ENCODE results near the gene CNOT6. TPM values are rescaled to one million over a fixed set of nuclear protein-coding genes. Genes with fewer than 3 reads are reported as not detected.

CNOT6 gene
- total and polyA plus RNA-seq, 10 of the 15 experiments (the other 5 are each of a cell fraction or from before 2014, with no cell fraction given) = 3.8 to 22.1 (median 12.1) TPM

- H3K4me3 ChIP-seq = no peak overlapping the region
- H3K9me3 ChIP-seq (replicated peaks; ENCODE audit: control insufficient read depth, insufficient read depth, low read length) = no peaks in the 10 kb centered on the region
- H3K9ac ChIP-seq (ENCODE audit: control insufficient read depth, insufficient read depth, low read length) = no peak overlapping the region
- H3K4me2 ChIP-seq (ENCODE audit: control insufficient read depth, insufficient read depth) = no peak overlapping the region
- no peak overlapping the region for H3K27ac ChIP-seq (ENCODE audit: control insufficient read depth, insufficient read depth)
- no peak overlapping the region for H2AFZ ChIP-seq (ENCODE audit: control insufficient read depth, low read depth, low read length)
- ChIA-PET RAD21 (ENCODE audit: unreplicated experiment) (no interaction called here), CTCF (no interaction called here), POLR2A (no interaction called here), SMC1A (ENCODE audit: uncharacterized antibody, unreplicated experiment) (no interaction called here)
- ATAC-seq = no peak
- no peaks in the 10 kb centered on the region for H4K20me1 ChIP-seq (ENCODE audit: control insufficient read depth, insufficient read depth)
- DNase-seq (ENCODE audit: low read depth, low spot score) = no peak
- H3K36me3 ChIP-seq (ENCODE audit: control insufficient read depth in 2 of 2, insufficient read depth in 2 of 2, low read length in 1 of 2) = no peaks in the 10 kb centered on the region
- no peaks in the 10 kb centered on the region for H3K4me1 ChIP-seq (ENCODE audit: control insufficient read depth, insufficient read depth, low read length)
- H3K27me3 ChIP-seq (replicated peaks in 1 of 2; ENCODE audit: control insufficient read depth in 2 of 2, insufficient read depth in 2 of 2, low read length in 1 of 2) = no peaks in the 10 kb centered on the region
- intact Hi-C loops (cut with micrococcal nuclease; ENCODE audit: unreplicated experiment) = no loop called here
- BruUV-seq (replicated peaks) = no TSS peak
- WGBS (ENCODE audit: insufficient coverage, insufficient replicate concordance, low lambda C conversion rate, missing lambda C conversion rate) = 44% methylated on average over 6 of the region's 6 CpGs
- H3K79me2 ChIP-seq (ENCODE audit: control insufficient read depth, insufficient read depth, low read length) = no peaks in the 10 kb centered on the region
- in situ Hi-C loops (cut with MboI) = no loop called here
- FAIRE-seq = no peak
- TF ChIP-seq ZNF217 (IDR thresholded peaks at IDR 0.05) (no peak), USF1 (IDR thresholded peaks at IDR 0.05; ENCODE audit: borderline replicate concordance, extremely low read length, insufficient read depth, low read depth, low read length) (no peak), RELB (IDR thresholded peaks at IDR 0.05; ENCODE audit: low read depth) (no peak), FOS (IDR thresholded peaks at IDR 0.05; ENCODE audit: borderline replicate concordance, extremely low read depth, insufficient read length) (no peak), SMAD1 (IDR thresholded peaks at IDR 0.05; ENCODE audit: low read depth, partially characterized antibody) (no peak), ZZZ3 (IDR thresholded peaks at IDR 0.05; ENCODE audit: control insufficient read depth, insufficient read length, low read depth) (no peak), HDAC2 (IDR thresholded peaks at IDR 0.05) (no peak), SIN3A (IDR thresholded peaks at IDR 0.05; ENCODE audit: low read depth, low read length) (no peak), KDM1A (IDR thresholded peaks at IDR 0.05; ENCODE audit: borderline replicate concordance) (no peak), NRF1 (conservative IDR thresholded peaks at IDR 0.05; ENCODE audit: low read depth, low read length) (no peak), SMAD5 (IDR thresholded peaks at IDR 0.05; ENCODE audit: low read depth) (no peak), PAX5 (IDR thresholded peaks at IDR 0.05; ENCODE audit: borderline replicate concordance, low read depth, low read length) (no peak), IRF5 (IDR thresholded peaks at IDR 0.05; ENCODE audit: borderline replicate concordance) (no peak), ETV6 (conservative IDR thresholded peaks at IDR 0.05 in 1 of 2, IDR thresholded peaks at IDR 0.05 in 1 of 2; ENCODE audit: borderline replicate concordance in 1 of 2, low read depth in 1 of 2) (no peak), FOXK2 (IDR thresholded peaks at IDR 0.05) (no peak), ZNF592 (IDR thresholded peaks at IDR 0.05) (no peak), NFYA (IDR thresholded peaks at IDR 0.05; ENCODE audit: borderline replicate concordance, low read depth, low read length) (no peak)
Observed at GRCh38 chr5:180599590-180599914, 105.4 kb downstream of the CNOT6 start.

Data from GM12878 (cell line).